Measurements from ENCODE around the gene NELFB. TPM values are rescaled to one million over a fixed set of nuclear protein-coding genes. Genes with fewer than 3 reads are reported as not detected.

NELFB gene
- total and polyA plus RNA-seq, 4 donors = 29.6 to 83.7 (median 55.4) TPM

DNA sequence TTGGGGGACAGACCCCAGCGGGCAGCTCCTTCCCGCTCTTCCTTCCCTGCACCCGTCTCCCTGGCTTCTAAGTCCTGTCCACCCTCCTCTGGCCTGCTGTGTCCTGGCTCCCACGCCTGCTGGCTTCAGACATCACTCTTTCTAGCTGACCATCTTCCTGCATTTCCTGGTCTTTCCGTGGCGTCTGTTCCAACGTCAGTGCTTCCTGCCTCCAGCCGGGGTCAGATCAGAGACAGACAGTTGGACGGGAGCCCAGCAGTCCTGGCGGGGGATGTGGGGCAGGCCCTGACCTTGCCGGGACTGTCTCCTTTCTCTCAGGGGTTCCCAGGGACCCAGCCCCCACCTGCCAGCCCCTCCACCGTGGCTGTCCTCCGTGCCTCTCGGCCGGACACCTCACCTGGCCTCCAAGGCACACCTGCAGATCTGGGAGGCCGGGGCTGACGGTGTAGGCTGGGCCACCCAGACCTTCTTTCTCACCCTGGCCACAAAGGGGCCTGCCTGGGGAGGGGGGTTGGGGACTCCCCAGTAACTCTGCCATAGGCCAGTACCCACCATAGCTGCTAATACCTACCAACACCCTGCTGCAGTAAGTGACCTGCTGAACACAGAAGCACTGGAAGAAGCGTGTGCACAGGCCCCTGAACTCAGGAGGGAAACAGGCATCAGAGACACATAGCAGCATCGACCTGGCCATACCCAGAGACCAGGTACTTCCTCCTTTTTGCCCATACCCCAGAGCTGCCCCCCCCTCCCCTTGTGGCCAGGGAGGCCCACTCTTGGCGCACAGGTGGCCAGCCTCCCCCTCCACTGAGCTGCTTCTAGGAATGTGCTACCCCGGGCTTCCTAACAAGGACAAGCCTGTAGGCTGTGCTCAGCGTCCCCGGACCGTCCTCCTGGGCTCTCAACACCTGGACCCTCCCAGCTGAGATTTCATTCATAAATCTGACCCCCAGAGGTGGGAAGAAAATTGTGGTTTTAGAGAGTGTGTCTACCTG, 41.8 kb downstream of the NELFB start:
- no peak for DNase-seq (ENCODE audit: low read depth in 4 of 6, low spot score in 6 of 6)
- 42% methylated on average over 19 of the region's 24 CpGs for WGBS (ENCODE audit: insufficient coverage)
- H3K27me3 ChIP-seq (ENCODE audit: control insufficient read depth, insufficient read depth, low read length) = no peaks in the 10 kb centered on the region
- no peaks in the 10 kb centered on the region for H3K9me3 ChIP-seq (ENCODE audit: control insufficient read depth, insufficient read depth, low read length)
- peak overlapping the region; percentile 40 for H3K27ac ChIP-seq (ENCODE audit: low read depth, low read length)
- peaks cover 54% of the 10 kb centered on the region for H3K4me1 ChIP-seq (ENCODE audit: control insufficient read depth, insufficient read depth, low read length)
- peaks cover 23% of the 10 kb centered on the region for H3K36me3 ChIP-seq (ENCODE audit: control insufficient read depth, insufficient read depth, low read length)
- no peak overlapping the region for H3K4me3 ChIP-seq (ENCODE audit: low read depth, low read length)

- Histone ChIP-seq H3K27ac (ENCODE audit: low read depth, low read length) (peak overlapping the region; percentile 52), H3K36me3 (ENCODE audit: control insufficient read depth, insufficient read depth, low read length) (peaks cover 23% of the 10 kb centered on the region), H3K4me3 (ENCODE audit: low read depth, low read length) (no peak overlapping the region), H3K4me1 (ENCODE audit: control insufficient read depth, insufficient read depth, low read length) (peaks cover 60% of the 10 kb centered on the region), H3K27me3 (ENCODE audit: control insufficient read depth, insufficient read depth, low read length) (no peaks in the 10 kb centered on the region), H3K9me3 (ENCODE audit: control insufficient read depth, insufficient read depth, low read length) (no peaks in the 10 kb centered on the region)
- DNase-seq (ENCODE audit: low read depth in 4 of 6, low spot score in 6 of 6) = no peak
- WGBS (ENCODE audit: insufficient coverage) = 41% methylated on average over 4 of the region's 7 CpGs
Measured at GRCh38 chr9:137297966-137298365, 42.8 kb downstream of the NELFB start.

DNA sequence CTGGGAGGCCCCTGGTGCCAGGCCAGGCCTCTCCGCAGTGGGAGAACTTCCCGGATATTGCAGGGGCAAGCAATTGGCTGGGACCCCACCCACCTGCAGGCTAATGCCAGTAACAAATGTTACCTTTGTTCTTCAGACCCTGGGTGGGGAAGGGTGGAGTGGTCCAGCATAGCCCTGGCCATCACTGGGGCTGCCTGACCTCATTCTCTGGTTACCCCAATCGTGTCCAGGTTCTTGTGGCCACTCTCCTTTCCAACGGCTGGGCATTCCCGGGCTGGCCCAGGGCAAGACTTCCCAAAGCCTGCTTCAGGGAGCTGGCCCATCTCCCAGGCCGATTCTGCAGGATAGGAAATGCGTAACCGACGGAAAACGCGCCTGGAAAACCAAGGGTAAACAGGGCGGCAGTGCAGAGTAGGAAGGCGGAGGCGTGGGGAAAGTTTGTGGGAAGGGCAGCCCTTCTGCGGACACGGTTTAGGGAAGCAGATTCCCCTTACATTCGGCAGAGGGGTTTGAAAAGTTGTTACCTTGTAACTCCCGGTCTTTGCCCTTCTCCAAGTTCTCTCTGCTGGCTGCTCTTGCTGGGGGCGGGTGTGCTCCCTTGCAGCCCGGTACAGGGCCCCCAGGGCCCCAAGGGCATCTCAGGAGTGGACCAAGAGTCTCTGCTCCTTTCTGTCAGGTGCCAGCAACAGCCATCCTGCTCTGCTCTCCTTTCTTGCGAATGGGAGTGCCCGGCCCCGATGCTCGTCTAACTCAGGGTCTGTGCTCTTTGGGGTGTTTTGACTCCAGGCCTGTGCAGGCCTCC, 43.5 kb downstream of the NELFB start:
- Histone ChIP-seq H3K36me3 (ENCODE audit: control insufficient read depth, insufficient read depth, low read length) (peaks cover 23% of the 10 kb centered on the region), H3K4me1 (ENCODE audit: control insufficient read depth, insufficient read depth, low read length) (peaks cover 66% of the 10 kb centered on the region), H3K4me3 (ENCODE audit: low read depth, low read length) (no peak overlapping the region), H3K27me3 (ENCODE audit: control insufficient read depth, insufficient read depth, low read length) (no peaks in the 10 kb centered on the region), H3K27ac (ENCODE audit: low read depth, low read length) (peak overlapping the region; percentile 52), H3K9me3 (ENCODE audit: control insufficient read depth, insufficient read depth, low read length) (no peaks in the 10 kb centered on the region)
- no peak for DNase-seq (ENCODE audit: low read depth in 4 of 6, low spot score in 6 of 6)
- 36% methylated on average over 24 of the region's 24 CpGs for WGBS (ENCODE audit: insufficient coverage)

- Histone ChIP-seq H3K4me3 (ENCODE audit: low read depth, low read length) (peak overlapping the region; percentile 45), H3K36me3 (ENCODE audit: control insufficient read depth, insufficient read depth, low read length) (peaks cover 23% of the 10 kb centered on the region), H3K27ac (ENCODE audit: low read depth, low read length) (peak overlapping the region; percentile 52), H3K9me3 (ENCODE audit: control insufficient read depth, insufficient read depth, low read length) (no peaks in the 10 kb centered on the region), H3K4me1 (ENCODE audit: control insufficient read depth, insufficient read depth, low read length) (peaks cover 72% of the 10 kb centered on the region), H3K27me3 (ENCODE audit: control insufficient read depth, insufficient read depth, low read length) (no peaks in the 10 kb centered on the region)
- no peak for DNase-seq (ENCODE audit: low read depth in 4 of 6, low spot score in 6 of 6)
- 23% methylated on average over 10 of the region's 10 CpGs for WGBS (ENCODE audit: insufficient coverage)
Measured at GRCh38 chr9:137299203-137299565, 44.1 kb downstream of the NELFB start.

DNA sequence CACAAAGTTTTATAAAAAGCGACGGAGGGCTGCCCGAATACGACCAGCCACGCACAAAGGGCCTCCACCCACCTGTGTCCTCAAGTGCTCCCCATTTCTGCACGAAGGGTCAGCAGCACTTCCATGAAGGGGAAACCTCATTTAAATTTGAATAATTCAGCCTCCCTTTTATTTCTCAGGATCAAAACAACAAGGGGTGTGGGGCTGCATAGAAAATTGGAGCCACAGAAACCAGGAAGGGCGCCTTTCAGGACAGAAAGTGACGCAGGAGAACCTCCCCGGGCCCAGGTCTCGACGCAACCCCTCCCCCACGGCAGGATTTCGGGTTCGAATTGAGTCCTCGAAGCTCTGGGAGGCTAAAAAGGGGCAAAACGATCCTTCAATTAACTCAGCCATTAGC, 44.8 kb downstream of the NELFB start:
- H3K27ac ChIP-seq (ENCODE audit: low read depth, low read length) = no peak overlapping the region
- H3K9me3 ChIP-seq (ENCODE audit: control insufficient read depth, insufficient read depth, low read length) = no peaks in the 10 kb centered on the region
- 15% methylated on average over 11 of the region's 16 CpGs for WGBS (ENCODE audit: insufficient coverage)
- peaks cover 23% of the 10 kb centered on the region for H3K36me3 ChIP-seq (ENCODE audit: control insufficient read depth, insufficient read depth, low read length)
- DNase-seq (ENCODE audit: low read depth in 4 of 6, low spot score in 6 of 6) = peak in 2 of 6 donors; percentile 82 to 86
- peaks cover 74% of the 10 kb centered on the region for H3K4me1 ChIP-seq (ENCODE audit: control insufficient read depth, insufficient read depth, low read length)
- H3K27me3 ChIP-seq (ENCODE audit: control insufficient read depth, insufficient read depth, low read length) = no peaks in the 10 kb centered on the region
- peak overlapping the region; percentile 45 for H3K4me3 ChIP-seq (ENCODE audit: low read depth, low read length)

DNA sequence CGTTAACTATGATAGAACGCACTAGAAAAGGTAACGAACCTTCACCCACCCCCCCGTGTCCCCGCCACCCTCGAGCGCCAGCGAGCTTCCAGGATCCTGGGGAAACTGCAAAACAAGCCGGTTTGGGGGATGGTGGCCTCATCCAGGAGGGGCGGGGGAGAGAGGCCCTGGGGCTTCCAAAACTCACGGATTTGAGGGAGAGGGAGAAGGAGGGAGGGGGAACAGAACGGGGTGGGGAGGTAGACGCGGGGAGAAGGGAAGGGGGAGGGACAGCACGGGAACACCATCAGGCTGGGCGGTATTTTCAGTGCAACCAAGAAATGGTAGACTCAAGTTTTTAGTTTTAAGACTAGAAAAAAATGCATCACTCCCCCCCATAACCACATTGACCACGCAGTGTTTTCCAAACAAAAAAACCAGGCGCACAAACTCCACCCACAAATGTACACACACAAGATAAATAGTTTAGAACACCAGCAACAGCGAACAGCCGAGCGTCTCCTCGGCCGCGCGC, 45.5 kb downstream of the NELFB start:
- peak overlapping the region; percentile 47 for H3K27ac ChIP-seq (ENCODE audit: low read depth, low read length)
- DNase-seq (ENCODE audit: low read depth in 4 of 6, low spot score in 6 of 6) = peak in 2 of 6 donors; percentile 66 to 79
- no peaks in the 10 kb centered on the region for H3K27me3 ChIP-seq (ENCODE audit: control insufficient read depth, insufficient read depth, low read length)
- H3K4me1 ChIP-seq (ENCODE audit: control insufficient read depth, insufficient read depth, low read length) = peaks cover 78% of the 10 kb centered on the region
- no peaks in the 10 kb centered on the region for H3K9me3 ChIP-seq (ENCODE audit: control insufficient read depth, insufficient read depth, low read length)
- H3K4me3 ChIP-seq (ENCODE audit: low read depth, low read length) = peak overlapping the region; percentile 45
- WGBS (ENCODE audit: insufficient coverage) = 0% methylated on average over 13 of the region's 25 CpGs
- peaks cover 23% of the 10 kb centered on the region for H3K36me3 ChIP-seq (ENCODE audit: control insufficient read depth, insufficient read depth, low read length)

GRCh38 chr9:137301081-137301947, 46.2 kb downstream of the NELFB start:
- H3K9me3 ChIP-seq (ENCODE audit: control insufficient read depth, insufficient read depth, low read length) = no peaks in the 10 kb centered on the region
- H3K36me3 ChIP-seq (ENCODE audit: control insufficient read depth, insufficient read depth, low read length) = peaks cover 23% of the 10 kb centered on the region
- peak in 2 of 6 donors; percentile 73 to 74 for DNase-seq (ENCODE audit: low read depth in 4 of 6, low spot score in 6 of 6)
- peaks cover 81% of the 10 kb centered on the region for H3K4me1 ChIP-seq (ENCODE audit: control insufficient read depth, insufficient read depth, low read length)
- H3K4me3 ChIP-seq (ENCODE audit: low read depth, low read length) = peak overlapping the region; percentile 45
- under 1% methylated on average over 115 of the region's 115 CpGs for WGBS (ENCODE audit: insufficient coverage)
- H3K27ac ChIP-seq (ENCODE audit: low read depth, low read length) = peak overlapping the region; percentile 47
- H3K27me3 ChIP-seq (ENCODE audit: control insufficient read depth, insufficient read depth, low read length) = no peaks in the 10 kb centered on the region

- WGBS (ENCODE audit: insufficient coverage) = 0% methylated on average over 60 of the region's 60 CpGs
- H3K9me3 ChIP-seq (ENCODE audit: control insufficient read depth, insufficient read depth, low read length) = no peaks in the 10 kb centered on the region
- peaks cover 81% of the 10 kb centered on the region for H3K4me1 ChIP-seq (ENCODE audit: control insufficient read depth, insufficient read depth, low read length)
- DNase-seq (ENCODE audit: low read depth in 4 of 6, low spot score in 6 of 6) = peak in 4 of 6 donors; percentile 84 to 97 (median 92)
- no peaks in the 10 kb centered on the region for H3K27me3 ChIP-seq (ENCODE audit: control insufficient read depth, insufficient read depth, low read length)
- peak within 1 kb of the TSS; percentile 47 for H3K27ac ChIP-seq (ENCODE audit: low read depth, low read length)
- H3K4me3 ChIP-seq (ENCODE audit: low read depth, low read length) = peak within 1 kb of the TSS; percentile 45
- peaks cover 20% of the 10 kb centered on the region for H3K36me3 ChIP-seq (ENCODE audit: control insufficient read depth, insufficient read depth, low read length)
Measured at GRCh38 chr9:137302118-137302448, 47.0 kb downstream of the NELFB start, which contains the start of gene NRARP. NRARP (minus strand) TSS chr9:137302271; CDS start chr9:137301928, 343 bp downstream.
